ENCODE measurements around the gene ADSS1.

Gene ADSS1

GRCh38 chr14:104723651-104724406 lies at the start of gene ADSS1:
Gene ADSS1 (plus strand): TSS chr14:104724229. CDS start chr14:104724271, 42 bp downstream.
- peak; percentile 65 for DNase-seq

GRCh38 chr14:104675447-104675846 lies 48.6 kb upstream of the ADSS1 start:
- DNase-seq, result no peak

GRCh38 chr14:104676130-104676693 lies 47.8 kb upstream of the ADSS1 start:
- DNase-seq, result no peak

- peak; percentile 76 to 82 for DNase-seq
Observed at GRCh38 chr14:104676694-104677511, 47.1 kb upstream of the ADSS1 start.

- peak; percentile 79 to 85 for DNase-seq
Observed at GRCh38 chr14:104677512-104678332, 46.3 kb upstream of the ADSS1 start.

GRCh38 chr14:104678346-104678745 lies 45.7 kb upstream of the ADSS1 start:
- no peak for DNase-seq

- no peak for DNase-seq
Observed at GRCh38 chr14:104678901-104679705, 44.9 kb upstream of the ADSS1 start.

GRCh38 chr14:104680056-104680805 lies 43.8 kb upstream of the ADSS1 start:
- DNase-seq, result no peak

GRCh38 chr14:104680806-104681688 lies 43.0 kb upstream of the ADSS1 start:
- DNase-seq, result no peak

GRCh38 chr14:104681689-104682074 lies 42.3 kb upstream of the ADSS1 start:
- no peak for DNase-seq

- no peak for DNase-seq
Observed at GRCh38 chr14:104682107-104682593, 41.9 kb upstream of the ADSS1 start.

GRCh38 chr14:104683653-104684448 lies 40.2 kb upstream of the ADSS1 start:
- DNase-seq, result no peak

GRCh38 chr14:104684449-104684821 lies 39.6 kb upstream of the ADSS1 start:
- DNase-seq, result no peak

GRCh38 chr14:104685216-104685997 lies 38.6 kb upstream of the ADSS1 start:
- no peak for DNase-seq

GRCh38 chr14:104685998-104686610 lies 37.9 kb upstream of the ADSS1 start:
- no peak for DNase-seq

GRCh38 chr14:104686624-104687517 lies 37.2 kb upstream of the ADSS1 start:
- DNase-seq, result no peak

Measured in activated CD4-positive, alpha-beta T cell treated with anti-CD3 and anti-CD28 coated beads, Interleukin-2, amount 50 U/mL, for 48 hours (primary cell).